Measurements from ENCODE around the gene SLC25A36.
"Not testable (repeated sequence)": the region's sequence is repeated elsewhere in the genome, so short reads cannot be mapped to it uniquely, and the experiment has no call there.

SLC25A36 gene

GRCh38 chr3:141000027-141000663, 58.5 kb downstream of the SLC25A36 start:
- FAIRE-seq: no peak

- FAIRE-seq: no peak
Measured at GRCh38 chr3:141000686-141001085, 59.0 kb downstream of the SLC25A36 start.

GRCh38 chr3:141006344-141006743, 64.7 kb downstream of the SLC25A36 start:
- no peak for FAIRE-seq

GRCh38 chr3:141009496-141009895, 67.9 kb downstream of the SLC25A36 start:
- no peak for FAIRE-seq

- FAIRE-seq: no peak
Measured at GRCh38 chr3:141011232-141011996, 69.8 kb downstream of the SLC25A36 start.

GRCh38 chr3:141011997-141012262, 70.3 kb downstream of the SLC25A36 start:
- FAIRE-seq: no peak

- FAIRE-seq: no peak
Measured at GRCh38 chr3:141012571-141012970, 70.9 kb downstream of the SLC25A36 start.

GRCh38 chr3:141015481-141015880, 73.8 kb downstream of the SLC25A36 start:
- no peak for FAIRE-seq

GRCh38 chr3:141017366-141018322, 76.0 kb downstream of the SLC25A36 start:
- FAIRE-seq: not testable (repeated sequence)

GRCh38 chr3:141019244-141019643, 77.6 kb downstream of the SLC25A36 start:
- no peak for FAIRE-seq

GRCh38 chr3:141020143-141020830, 78.7 kb downstream of the SLC25A36 start:
- no peak for FAIRE-seq

- FAIRE-seq: no peak
Measured at GRCh38 chr3:141021261-141021660, 79.6 kb downstream of the SLC25A36 start.

All from TTC549 (cell line).